Memory B cell (primary cell): Measurements from ENCODE around the gene UTRN.

Experiments
- ATAC-seq: fragments of 150-1000 bp; cut with Tn5 transposase; 2 replicates; pipeline ENCODE4 v1.10.0; 2021; ENCODE audit warnings: low read depth, mild to moderate bottlenecking, moderate library complexity
- DNase-seq, 2 donors: peaks; one replicate each; pipeline ENCODE4 v3.0.0; 2022; ENCODE audit warnings: low spot score in 2 of 2
- H3K27ac Mint-ChIP-seq: one replicate; pipeline ENCODE4 v1.8.0; 2022; ENCODE audit warnings: mild to moderate bottlenecking, moderate library complexity, mixed read lengths
- H3K27me3 Mint-ChIP-seq: one replicate; pipeline ENCODE4 v1.8.0; 2022; ENCODE audit warnings: mixed read lengths
- H3K36me3 Mint-ChIP-seq: one replicate; pipeline ENCODE4 v1.8.0; 2022; ENCODE audit warnings: mild to moderate bottlenecking, mixed read lengths
- H3K4me1 Mint-ChIP-seq: one replicate; pipeline ENCODE4 v1.8.0; 2022; ENCODE audit warnings: mixed read lengths
- H3K4me3 Mint-ChIP-seq: one replicate; pipeline ENCODE4 v1.8.0; 2022; ENCODE audit warnings: mild to moderate bottlenecking, moderate library complexity, mixed read lengths
- H3K9me3 Mint-ChIP-seq: one replicate; pipeline ENCODE4 v1.8.0; 2022; ENCODE audit warnings: mixed read lengths

The UTRN gene

DNA sequence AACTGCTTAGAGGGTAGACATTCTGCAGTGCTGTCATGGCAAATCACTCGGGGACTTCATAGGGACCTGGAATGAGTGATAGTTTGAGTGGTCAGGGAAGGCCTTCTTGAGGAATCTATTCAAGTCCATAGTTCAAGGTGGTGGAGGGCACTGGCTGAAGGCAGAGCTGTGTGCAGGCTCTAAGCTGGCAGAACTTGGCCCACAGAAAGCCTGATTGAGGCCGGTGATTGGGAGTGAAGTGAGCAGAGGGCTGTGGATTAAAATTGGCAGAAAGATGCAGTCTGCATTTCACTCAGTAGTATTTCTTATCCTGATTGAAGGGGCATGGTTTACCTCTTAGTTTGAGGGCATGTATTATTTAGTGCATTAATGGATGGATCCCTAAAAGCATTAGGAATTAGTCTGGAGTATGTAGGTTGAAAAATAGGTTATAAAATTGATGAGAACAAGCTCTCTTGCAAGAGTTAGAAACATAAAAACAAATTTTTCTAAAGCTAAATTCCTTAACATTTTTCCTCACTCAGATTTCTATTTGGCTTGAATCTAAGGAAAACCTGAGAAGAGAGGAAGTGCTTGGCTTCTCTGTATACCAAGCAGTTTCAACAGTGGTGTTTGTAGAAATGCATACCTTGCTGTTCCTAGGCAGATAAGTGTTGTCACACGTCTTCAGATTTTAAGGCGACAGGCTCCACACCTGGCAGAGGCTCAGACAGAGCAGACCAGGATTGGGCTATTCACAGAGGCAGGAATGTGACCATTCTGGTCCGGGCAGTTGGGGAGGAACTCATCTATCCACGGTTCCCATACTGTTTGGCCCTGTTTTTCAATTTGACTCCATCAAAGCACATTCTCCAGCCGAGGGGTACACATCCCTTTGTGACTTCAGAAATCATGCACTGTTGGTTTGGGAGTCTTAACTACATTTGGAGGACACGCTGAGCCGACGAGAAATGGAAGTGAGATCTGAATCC lies 45.2 kb downstream of the UTRN start:
- ATAC-seq (no peak), DNase-seq (no peak)
- H3K27ac Mint-ChIP-seq = peak overlapping the region; percentile 31
- H3K9me3 Mint-ChIP-seq = no peaks in the 10 kb centered on the region
- no peak overlapping the region for H3K4me3 Mint-ChIP-seq
- peaks cover 36% of the 10 kb centered on the region for H3K4me1 Mint-ChIP-seq
- H3K27me3 Mint-ChIP-seq = no peaks in the 10 kb centered on the region
- no peaks in the 10 kb centered on the region for H3K36me3 Mint-ChIP-seq

DNA sequence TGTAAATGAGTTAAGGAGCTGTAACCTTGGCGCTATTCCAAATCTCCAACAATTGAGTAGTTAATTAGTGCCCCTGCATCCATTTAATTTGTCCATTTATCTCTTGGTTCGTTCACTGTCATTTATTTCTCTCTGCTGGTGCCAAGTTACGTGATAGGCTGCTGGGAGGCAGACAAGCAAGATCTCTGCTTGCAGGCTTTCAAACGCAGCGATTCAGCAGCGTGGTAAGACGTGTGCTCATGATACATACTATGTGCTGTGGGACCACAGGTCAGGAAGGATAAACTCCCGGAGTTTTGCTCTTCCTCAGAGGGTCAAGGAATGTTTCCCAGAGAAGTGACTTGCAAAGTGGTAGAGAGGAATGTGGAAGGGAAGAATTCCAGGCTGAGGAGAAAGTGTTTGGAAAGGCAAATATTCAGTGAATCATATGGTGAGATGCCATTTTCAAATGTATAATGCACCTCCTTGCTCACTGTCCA lies 46.4 kb downstream of the UTRN start:
- Mint-ChIP-seq H3K4me3 (no peak overlapping the region), H3K27me3 (no peaks in the 10 kb centered on the region), H3K27ac (peak overlapping the region; percentile 43), H3K4me1 (peaks cover 47% of the 10 kb centered on the region), H3K9me3 (no peaks in the 10 kb centered on the region), H3K36me3 (no peaks in the 10 kb centered on the region)
- ATAC-seq = no peak
- DNase-seq = no peak

DNA sequence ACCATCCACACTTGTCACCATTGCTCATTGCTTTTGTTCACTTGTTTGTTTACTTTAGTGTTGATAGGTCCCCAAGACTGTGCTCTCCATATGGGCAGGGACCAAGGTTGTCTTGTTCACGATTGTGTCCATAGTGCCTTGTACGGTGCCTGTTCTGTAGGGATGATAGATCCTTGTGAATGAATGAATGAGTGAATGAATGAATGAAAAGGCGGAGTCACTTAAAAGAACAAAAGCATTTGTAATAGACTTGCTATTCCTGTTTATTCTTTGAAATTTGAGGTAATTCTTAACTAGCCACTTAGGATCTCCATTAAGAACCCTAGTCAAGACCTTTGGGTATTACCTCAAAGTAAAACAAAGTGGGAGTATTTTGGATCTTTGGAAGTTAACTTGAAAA lies 47.0 kb downstream of the UTRN start:
- ATAC-seq (no peak), DNase-seq (no peak)
- H3K27ac Mint-ChIP-seq = peak overlapping the region; percentile 7
- H3K4me1 Mint-ChIP-seq = peaks cover 53% of the 10 kb centered on the region
- no peaks in the 10 kb centered on the region for H3K27me3 Mint-ChIP-seq
- no peak overlapping the region for H3K4me3 Mint-ChIP-seq
- H3K36me3 Mint-ChIP-seq = no peaks in the 10 kb centered on the region
- no peaks in the 10 kb centered on the region for H3K9me3 Mint-ChIP-seq

DNA sequence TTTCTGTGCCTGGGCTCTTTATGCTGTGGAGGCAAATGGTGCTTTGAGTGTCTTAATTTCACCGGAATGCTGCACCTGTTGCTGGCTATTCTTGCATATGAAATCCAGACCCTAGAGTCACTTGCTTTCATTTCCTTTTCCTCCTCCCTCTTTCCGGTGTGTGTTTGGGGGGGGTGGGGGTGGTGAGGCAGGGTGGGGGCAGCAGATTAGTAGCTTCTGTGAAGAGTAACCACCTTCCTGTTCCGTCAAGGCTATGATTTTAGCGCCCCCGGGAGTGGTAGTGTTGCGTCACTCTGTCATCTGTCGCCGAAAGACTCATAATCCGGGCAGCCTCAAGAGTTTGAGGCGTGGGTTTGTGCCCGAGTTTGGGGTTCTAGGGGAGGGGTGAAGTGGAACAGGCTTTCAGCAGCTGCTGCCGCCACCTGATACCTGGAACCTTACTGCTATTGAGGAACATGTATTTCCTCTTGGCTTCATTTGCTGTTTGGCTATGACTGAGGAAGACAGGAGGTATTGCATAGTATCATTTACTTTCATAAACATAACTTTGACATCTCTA lies 49.1 kb downstream of the UTRN start:
- peak; percentile 58 to 63 for DNase-seq
- peaks cover 66% of the 10 kb centered on the region for H3K4me1 Mint-ChIP-seq
- peak overlapping the region; percentile 95 for H3K27ac Mint-ChIP-seq

More for the DNA sequence above, 49.1 kb downstream of the UTRN start:
- Mint-ChIP-seq H3K27me3 (no peaks in the 10 kb centered on the region), H3K36me3 (no peaks in the 10 kb centered on the region), H3K4me3 (peak overlapping the region; percentile 61), H3K9me3 (no peaks in the 10 kb centered on the region)
- peak; percentile 72 for ATAC-seq
